Loucy (cell line): ENCODE data around the gene LPIN1.

Source experiments
- EZH2phosphoT487 ChIP-seq: fragments of 200-600 bp; IDR thresholded peaks from 2 replicates; pipeline ENCODE4 v1.6.1; 2018; ENCODE audit warnings: antibody characterized with exemption, mild to moderate bottlenecking, moderate library complexity, borderline replicate concordance
- TF ChIP-seq, protein P1 (sequence below): fragments of 200-600 bp; sonication (generic); conservative IDR thresholded peaks from 2 replicates; pipeline ENCODE4 v1.5.1; 2014; ENCODE audit warnings: mild to moderate bottlenecking, antibody characterized with exemption, low read length

DNA sequence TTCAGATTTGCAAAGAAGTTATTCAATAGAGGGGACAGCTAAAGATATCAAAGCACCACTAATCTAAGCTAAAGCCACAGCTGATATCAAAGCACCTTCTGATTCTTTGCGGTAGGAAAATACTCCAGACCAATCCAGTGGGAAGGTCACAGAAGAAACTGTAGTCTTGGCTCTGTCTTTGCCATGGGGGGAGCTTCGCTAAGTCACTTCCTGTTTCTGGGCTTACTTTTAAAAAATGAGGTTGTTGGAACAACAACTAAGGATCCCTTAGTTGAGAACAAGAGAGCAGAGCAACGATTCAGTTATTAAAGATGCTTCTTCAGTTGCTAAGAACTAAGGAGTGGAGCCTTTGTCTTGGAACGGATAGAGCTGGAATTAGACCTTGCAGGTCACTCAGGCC, 12.2 kb downstream of the LPIN1 start:
- TF ChIP-seq, protein P1, sequence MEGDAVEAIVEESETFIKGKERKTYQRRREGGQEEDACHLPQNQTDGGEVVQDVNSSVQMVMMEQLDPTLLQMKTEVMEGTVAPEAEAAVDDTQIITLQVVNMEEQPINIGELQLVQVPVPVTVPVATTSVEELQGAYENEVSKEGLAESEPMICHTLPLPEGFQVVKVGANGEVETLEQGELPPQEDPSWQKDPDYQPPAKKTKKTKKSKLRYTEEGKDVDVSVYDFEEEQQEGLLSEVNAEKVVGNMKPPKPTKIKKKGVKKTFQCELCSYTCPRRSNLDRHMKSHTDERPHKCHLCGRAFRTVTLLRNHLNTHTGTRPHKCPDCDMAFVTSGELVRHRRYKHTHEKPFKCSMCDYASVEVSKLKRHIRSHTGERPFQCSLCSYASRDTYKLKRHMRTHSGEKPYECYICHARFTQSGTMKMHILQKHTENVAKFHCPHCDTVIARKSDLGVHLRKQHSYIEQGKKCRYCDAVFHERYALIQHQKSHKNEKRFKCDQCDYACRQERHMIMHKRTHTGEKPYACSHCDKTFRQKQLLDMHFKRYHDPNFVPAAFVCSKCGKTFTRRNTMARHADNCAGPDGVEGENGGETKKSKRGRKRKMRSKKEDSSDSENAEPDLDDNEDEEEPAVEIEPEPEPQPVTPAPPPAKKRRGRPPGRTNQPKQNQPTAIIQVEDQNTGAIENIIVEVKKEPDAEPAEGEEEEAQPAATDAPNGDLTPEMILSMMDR: no peak
- no peak for TF ChIP-seq EZH2phosphoT487
